Measurements from ENCODE around the gene TMEM120B. TPM values are rescaled to one million over a fixed set of nuclear protein-coding genes. Genes with fewer than 3 reads are reported as not detected.
A peak's percentile ranks its signal among the peaks of the same experiment; 100 is the strongest.

TMEM120B gene
- polyA plus RNA-seq, 1 donor from 2014 or later: 9.8 TPM

- H4K20me1 ChIP-seq (ENCODE audit: insufficient read depth): peaks cover 46% of the 10 kb centered on the region
- peak overlapping the region; percentile 81 for H3K4me3 ChIP-seq (ENCODE audit: low read length)
- H3K36me3 ChIP-seq (ENCODE audit: insufficient read depth, low read length): no peaks in the 10 kb centered on the region
- no peak for TF ChIP-seq SMC3 (conservative IDR thresholded peaks at IDR 0.05; ENCODE audit: poor library complexity)
- TF ChIP-seq RAD21 (conservative IDR thresholded peaks at IDR 0.05): no peak
- TF ChIP-seq EZH2 (IDR thresholded peaks at IDR 0.05; ENCODE audit: borderline replicate concordance, insufficient read depth, low read length, poor library complexity, severe bottlenecking): no peak
- no peak for TF ChIP-seq POLR2AphosphoS5 (IDR thresholded peaks at IDR 0.05)
- TF ChIP-seq EP300 (conservative IDR thresholded peaks at IDR 0.05; ENCODE audit: poor library complexity, severe bottlenecking): no peak
- no peak for TF ChIP-seq MXI1 (conservative IDR thresholded peaks at IDR 0.05; ENCODE audit: poor library complexity, severe bottlenecking)
- TF ChIP-seq REST (IDR thresholded peaks at IDR 0.05; ENCODE audit: borderline replicate concordance): no peak
- TF ChIP-seq CTCF (IDR thresholded peaks at IDR 0.05; ENCODE audit: poor library complexity, severe bottlenecking): no peak
- TF ChIP-seq TAF1 (IDR thresholded peaks at IDR 0.05; ENCODE audit: low read depth): no peak
- no peak overlapping the region for H3K27ac ChIP-seq (ENCODE audit: low read length)
- no peaks in the 10 kb centered on the region for H3K27me3 ChIP-seq (ENCODE audit: insufficient read depth, low read depth, low read length)
- H3K4me2 ChIP-seq (ENCODE audit: low read length): no peak overlapping the region
- no peak overlapping the region for H3K9ac ChIP-seq (ENCODE audit: low read length)
- H3K79me2 ChIP-seq (replicated peaks; ENCODE audit: insufficient read depth, low read length): peaks cover 91% of the 10 kb centered on the region
- no peaks in the 10 kb centered on the region for H3K9me2 ChIP-seq (ENCODE audit: insufficient read depth, low read length)
- H3F3A ChIP-seq (ENCODE audit: insufficient read depth, low read length, poor library complexity, severe bottlenecking): no peaks in the 10 kb centered on the region
- H2AFZ ChIP-seq (ENCODE audit: low read depth, low read length): no peak overlapping the region
- H3K9me3 ChIP-seq (ENCODE audit: low read length): no peaks in the 10 kb centered on the region
Observed at GRCh38 chr12:121810234-121810817, 97.8 kb downstream of the TMEM120B start.

GRCh38 chr12:121810833-121811433 lies 98.4 kb downstream of the TMEM120B start:
- no peak for TF ChIP-seq CTCF (IDR thresholded peaks at IDR 0.05; ENCODE audit: poor library complexity, severe bottlenecking)
- TF ChIP-seq SMC3 (conservative IDR thresholded peaks at IDR 0.05; ENCODE audit: poor library complexity): no peak
- TF ChIP-seq EP300 (conservative IDR thresholded peaks at IDR 0.05; ENCODE audit: poor library complexity, severe bottlenecking): no peak
- TF ChIP-seq RAD21 (conservative IDR thresholded peaks at IDR 0.05): no peak
- no peak for TF ChIP-seq MXI1 (conservative IDR thresholded peaks at IDR 0.05; ENCODE audit: poor library complexity, severe bottlenecking)
- no peak for TF ChIP-seq EZH2 (IDR thresholded peaks at IDR 0.05; ENCODE audit: borderline replicate concordance, insufficient read depth, low read length, poor library complexity, severe bottlenecking)
- no peak for TF ChIP-seq POLR2AphosphoS5 (IDR thresholded peaks at IDR 0.05)
- no peak for TF ChIP-seq REST (IDR thresholded peaks at IDR 0.05; ENCODE audit: borderline replicate concordance)
- TF ChIP-seq TAF1 (IDR thresholded peaks at IDR 0.05; ENCODE audit: low read depth): no peak
- peak overlapping the region; percentile 61 for H3K9ac ChIP-seq (ENCODE audit: low read length)
- H3K27ac ChIP-seq (ENCODE audit: low read length): no peak overlapping the region
- H3K4me3 ChIP-seq (ENCODE audit: low read length): peak overlapping the region; percentile 81
- no peaks in the 10 kb centered on the region for H3K9me2 ChIP-seq (ENCODE audit: insufficient read depth, low read length)
- peaks cover 84% of the 10 kb centered on the region for H3K79me2 ChIP-seq (replicated peaks; ENCODE audit: insufficient read depth, low read length)
- no peaks in the 10 kb centered on the region for H3K36me3 ChIP-seq (ENCODE audit: insufficient read depth, low read length)
- no peaks in the 10 kb centered on the region for H3K9me3 ChIP-seq (ENCODE audit: low read length)
- no peak overlapping the region for H2AFZ ChIP-seq (ENCODE audit: low read depth, low read length)
- H4K20me1 ChIP-seq (ENCODE audit: insufficient read depth): peaks cover 42% of the 10 kb centered on the region
- no peaks in the 10 kb centered on the region for H3K27me3 ChIP-seq (ENCODE audit: insufficient read depth, low read depth, low read length)
- H3K4me2 ChIP-seq (ENCODE audit: low read length): peak overlapping the region; percentile 96
- H3F3A ChIP-seq (ENCODE audit: insufficient read depth, low read length, poor library complexity, severe bottlenecking): no peaks in the 10 kb centered on the region
